NCI-H2107 treated with DMSO at 0.1 percent for 48 hours (cell line): ENCODE data around the gene DOHH.

Source experiments
- DNase-seq: peaks from one replicate; lab custom pipeline; 2025; ENCODE audit not compliant: unreplicated experiment; lab: John Stamatoyannopoulos, UW

Gene DOHH

GRCh38 chr19:3443840-3444694 is 56.4 kb downstream of the DOHH start:
- DNase-seq: no peak

GRCh38 chr19:3442487-3443071 is 57.9 kb downstream of the DOHH start:
- no peak for DNase-seq

DNA sequence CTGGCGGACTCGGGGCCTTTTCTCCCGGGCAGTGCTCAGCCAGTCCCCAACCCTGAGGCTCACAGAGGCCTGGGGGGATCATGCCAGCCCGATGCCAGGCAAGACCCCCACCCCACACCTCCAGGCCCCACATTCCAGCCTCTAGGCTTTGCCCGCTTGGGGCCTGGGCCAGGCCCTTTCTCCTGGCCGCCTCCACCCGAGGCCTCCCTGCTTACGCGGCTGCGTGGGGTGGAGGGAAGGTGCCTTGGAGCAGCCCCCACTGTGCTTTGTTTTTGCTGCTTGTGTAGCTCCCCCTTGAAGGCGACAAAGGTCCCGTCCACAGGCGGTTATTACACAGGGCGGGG is 58.5 kb downstream of the DOHH start:
- no peak for DNase-seq

- DNase-seq: no peak
Measured at GRCh38 chr19:3441089-3441985, 59.1 kb downstream of the DOHH start.
